ENCODE measurements around the gene CNTNAP2.

CNTNAP2 gene

DNA sequence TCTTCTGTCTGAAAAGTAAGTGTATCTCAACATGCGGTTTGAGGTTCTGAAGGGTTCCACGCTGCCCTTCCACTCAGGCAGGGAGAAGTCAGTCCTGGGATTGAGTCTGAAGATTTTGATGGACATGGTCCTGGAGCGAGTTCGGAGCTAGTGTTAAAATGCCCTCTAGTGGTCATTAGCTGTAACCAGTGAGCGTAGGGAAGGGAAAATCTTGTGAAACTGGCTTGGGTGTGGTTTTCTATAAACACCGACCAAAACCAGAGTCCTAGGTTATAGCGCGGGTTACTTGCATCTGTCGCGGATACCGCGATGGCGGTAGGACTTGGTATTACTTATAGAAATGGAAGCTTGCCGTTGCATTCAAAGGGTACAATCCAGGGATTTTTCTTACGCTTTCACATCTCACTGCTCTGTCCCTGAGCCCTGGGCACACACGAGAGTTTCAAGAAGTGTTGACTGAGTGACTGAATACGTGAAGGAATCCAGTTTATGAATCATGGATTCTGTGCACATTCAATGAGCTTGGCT, 2125.8 kb downstream of the CNTNAP2 start (continued):
- TF ChIP-seq ZNF211 (tag by site-specific recombination; IDR thresholded peaks at IDR 0.05; ENCODE audit: low read depth): no peak
- no peak for TF ChIP-seq SP3 (tag by site-specific recombination; IDR thresholded peaks at IDR 0.05)
- no peak for TF ChIP-seq MYNN (tag by site-specific recombination; IDR thresholded peaks at IDR 0.05; ENCODE audit: borderline replicate concordance)
- TF ChIP-seq ZNF202 (tag by site-specific recombination; IDR thresholded peaks at IDR 0.05; ENCODE audit: borderline replicate concordance): no peak
- no peak for TF ChIP-seq ZNF391 (tag by site-specific recombination; IDR thresholded peaks at IDR 0.05; ENCODE audit: borderline replicate concordance, low read depth)
- TF ChIP-seq ZNF2 (tag by site-specific recombination; IDR thresholded peaks at IDR 0.05): no peak
- TF ChIP-seq ZNF621 (tag by site-specific recombination; IDR thresholded peaks at IDR 0.05): no peak
- no peak for TF ChIP-seq HOXA7 (CRISPR knock-in tag; IDR thresholded peaks at IDR 0.05; ENCODE audit: borderline replicate concordance)
- TF ChIP-seq, protein P1, sequence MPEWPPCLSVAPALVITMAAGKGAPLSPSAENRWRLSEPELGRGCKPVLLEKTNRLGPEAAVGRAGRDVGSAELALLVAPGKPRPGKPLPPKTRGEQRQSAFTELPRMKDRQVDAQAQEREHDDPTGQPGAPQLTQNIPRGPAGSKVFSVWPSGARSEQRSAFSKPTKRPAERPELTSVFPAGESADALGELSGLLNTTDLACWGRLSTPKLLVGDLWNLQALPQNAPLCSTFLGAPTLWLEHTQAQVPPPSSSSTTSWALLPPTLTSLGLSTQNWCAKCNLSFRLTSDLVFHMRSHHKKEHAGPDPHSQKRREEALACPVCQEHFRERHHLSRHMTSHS (tag by site-specific recombination; IDR thresholded peaks at IDR 0.05): no peak
- no peak for TF ChIP-seq ZNF426 (tag by site-specific recombination; IDR thresholded peaks at IDR 0.05)
- TF ChIP-seq HIC1 (tag by site-specific recombination; IDR thresholded peaks at IDR 0.05): no peak
- TF ChIP-seq PATZ1 (tag by site-specific recombination; IDR thresholded peaks at IDR 0.05): no peak
- no peak for TF ChIP-seq ZNF184 (tag by site-specific recombination; IDR thresholded peaks at IDR 0.05)
- TF ChIP-seq ZBTB49 (tag by site-specific recombination; IDR thresholded peaks at IDR 0.05; ENCODE audit: low read depth): no peak
- no peak for TF ChIP-seq ZNF571 (tag by site-specific recombination; IDR thresholded peaks at IDR 0.05)
- no peak for TF ChIP-seq ZNF148 (tag by site-specific recombination; IDR thresholded peaks at IDR 0.05; ENCODE audit: borderline replicate concordance)
- TF ChIP-seq, protein P2, sequence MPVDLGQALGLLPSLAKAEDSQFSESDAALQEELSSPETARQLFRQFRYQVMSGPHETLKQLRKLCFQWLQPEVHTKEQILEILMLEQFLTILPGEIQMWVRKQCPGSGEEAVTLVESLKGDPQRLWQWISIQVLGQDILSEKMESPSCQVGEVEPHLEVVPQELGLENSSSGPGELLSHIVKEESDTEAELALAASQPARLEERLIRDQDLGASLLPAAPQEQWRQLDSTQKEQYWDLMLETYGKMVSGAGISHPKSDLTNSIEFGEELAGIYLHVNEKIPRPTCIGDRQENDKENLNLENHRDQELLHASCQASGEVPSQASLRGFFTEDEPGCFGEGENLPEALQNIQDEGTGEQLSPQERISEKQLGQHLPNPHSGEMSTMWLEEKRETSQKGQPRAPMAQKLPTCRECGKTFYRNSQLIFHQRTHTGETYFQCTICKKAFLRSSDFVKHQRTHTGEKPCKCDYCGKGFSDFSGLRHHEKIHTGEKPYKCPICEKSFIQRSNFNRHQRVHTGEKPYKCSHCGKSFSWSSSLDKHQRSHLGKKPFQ (tag by site-specific recombination; IDR thresholded peaks at IDR 0.05): no peak
- no peak for TF ChIP-seq ZNF544 (tag by site-specific recombination; IDR thresholded peaks at IDR 0.05)
- no peak for TF ChIP-seq ZSCAN30 (tag by site-specific recombination; IDR thresholded peaks at IDR 0.05)
- TF ChIP-seq ZNF76 (tag by site-specific recombination; IDR thresholded peaks at IDR 0.05; ENCODE audit: borderline replicate concordance, low read depth): no peak
- no peak for TF ChIP-seq ATF2 (tag by site-specific recombination; IDR thresholded peaks at IDR 0.05; ENCODE audit: low read depth)
- TF ChIP-seq KLF16 (tag by site-specific recombination; IDR thresholded peaks at IDR 0.05): no peak
- no peak for TF ChIP-seq ZNF600 (tag by site-specific recombination; IDR thresholded peaks at IDR 0.05)
